HCT116 (cell line): ENCODE measurements around the gene AMOTL2. TPM values are rescaled to one million over a fixed set of nuclear protein-coding genes. Genes with fewer than 3 reads are reported as not detected.

Experiments used
- ATAC-seq: fragments of 200-7000 bp; cut with Tn5 transposase; 2 replicates; pipeline ENCODE4 v1.9.1; 2020; ENCODE audit warnings: mild to moderate bottlenecking, moderate library complexity
- BruUV-seq: library from RNA; stranded (reverse); fragments of 400-500 nt; replicated peaks from 2 replicates; lab custom pipeline; 2021; lab: Mats Ljungman, UMichigan
- CTCF ChIA-PET: fragments of 300-600 bp; sonication (Branson Sonifier 250); formaldehyde crosslinking; loops from one replicate; lab custom pipeline; 2021; ENCODE audit warnings: antibody characterized with exemption; lab: Charles Lee
- POLR2A ChIA-PET: fragments of 300-600, 350-600 bp; sonication (Branson Sonifier 250); formaldehyde crosslinking; loops from one replicate; lab custom pipeline; 2021; ENCODE audit warnings: antibody characterized with exemption; lab: Charles Lee
- RAD21 ChIA-PET, 2 experiments: fragments of 300-600 bp; sonication (Branson Sonifier 250); formaldehyde crosslinking; loops; one replicate each; lab custom pipeline; 2023; ENCODE audit warnings: low total read pairs in 2 of 2; ENCODE audit not compliant: uncharacterized antibody in 2 of 2, unreplicated experiment in 2 of 2, low non-redundant PET in 1 of 2; lab: Charles Lee
- DNase-seq: peaks from one replicate; pipeline ENCODE4 v3.0.0-alpha.2; 2010; ENCODE audit warnings: low read depth, low spot score
- H2AFZ ChIP-seq: fragments of 200-600 bp; shearing (Covaris generic), sonication (generic); 2 replicates; pipeline ENCODE4 v1.6.1; 2017; ENCODE audit warnings: low read depth, mixed run types, mixed read lengths, antibody characterized with exemption, low read length; ENCODE audit not compliant: poor library complexity, severe bottlenecking
- H3K27ac ChIP-seq: 2 replicates; pipeline ENCODE4 v1.5.1; 2012; ENCODE audit warnings: low read depth, low read length
- H3K27me3 ChIP-seq: fragments of 200-600 bp; sonication (generic); 2 replicates; pipeline ENCODE4 v1.6.1; 2016; ENCODE audit warnings: mixed run types, low read length, mixed read lengths; ENCODE audit not compliant: insufficient read depth
- H3K36me3 ChIP-seq, 2 experiments: fragments of 200-500 bp in 1 of 2; fragments of 200-600 bp in 1 of 2; sonication (Bioruptor generic) in 1 of 2; sonication (generic) in 1 of 2; 2 replicates each; pipeline versions ENCODE4 v1.5.1 to v1.6.1; 2014 to 2016; ENCODE audit warnings: low read length in 2 of 2, inconsistent platforms in 1 of 2, mixed read lengths in 1 of 2, mixed run types in 1 of 2; ENCODE audit not compliant: insufficient read depth in 2 of 2, control insufficient read depth in 1 of 2
- H3K4me1 ChIP-seq, 2 experiments: fragments of 200-600 bp in 1 of 2; sonication (generic) in 1 of 2; 2 replicates each; pipeline versions ENCODE4 v1.5.1 to v1.6.1; 2012 to 2017; ENCODE audit warnings: low read length in 2 of 2, inconsistent platforms in 1 of 2, mild to moderate bottlenecking in 1 of 2, mixed read lengths in 1 of 2, mixed run types in 1 of 2, moderate library complexity in 1 of 2; ENCODE audit not compliant: insufficient read depth in 2 of 2, control insufficient read depth in 1 of 2
- H3K4me2 ChIP-seq: fragments of 200-600 bp; sonication (generic); 2 replicates; pipeline ENCODE4 v1.6.1; 2017; ENCODE audit warnings: mixed run types, low read length, mixed read lengths
- H3K4me3 ChIP-seq, 2 experiments: fragments of 200-600 bp in 1 of 2; sonication (generic) in 1 of 2; replicated peaks in 1 of 2; 2 replicates each; pipeline ENCODE4 v1.5.1; 2011 to 2016; ENCODE audit warnings: low read length in 2 of 2, control low read depth in 1 of 2, low read depth in 1 of 2, mild to moderate bottlenecking in 1 of 2, mixed read lengths in 1 of 2, mixed run types in 1 of 2
- H3K79me2 ChIP-seq: fragments of 200-600 bp; sonication (generic); 2 replicates; pipeline ENCODE4 v1.6.1; 2017; ENCODE audit warnings: mild to moderate bottlenecking, mixed run types, low read length, moderate library complexity, mixed read lengths; ENCODE audit not compliant: insufficient read depth
- H3K9ac ChIP-seq: fragments of 200-600 bp; sonication (generic); 2 replicates; pipeline ENCODE4 v1.6.1; 2016; ENCODE audit warnings: low read length, mixed read lengths
- H3K9me2 ChIP-seq: fragments of 200-600 bp; sonication (generic), shearing (Covaris generic); 2 replicates; pipeline ENCODE4 v1.6.1; 2017; ENCODE audit warnings: mixed run types, mild to moderate bottlenecking, moderate library complexity; ENCODE audit not compliant: insufficient read depth
- H3K9me3 ChIP-seq, 2 experiments: fragments of 200-500 bp in 1 of 2; fragments of 200-600 bp in 1 of 2; sonication (Bioruptor generic) in 1 of 2; sonication (generic) in 1 of 2; 2 replicates each; pipeline ENCODE4 v1.6.1; 2014 to 2017; ENCODE audit warnings: low read length in 2 of 2, mixed read lengths in 2 of 2, inconsistent platforms in 1 of 2, low read depth in 1 of 2, mild to moderate bottlenecking in 1 of 2, mixed run types in 1 of 2, moderate library complexity in 1 of 2; ENCODE audit not compliant: control insufficient read depth in 1 of 2, insufficient read depth in 1 of 2
- H4K20me1 ChIP-seq: fragments of 200-600 bp; sonication (generic), shearing (Covaris generic); 2 replicates; pipeline ENCODE4 v1.6.1; 2017; ENCODE audit warnings: mixed run types, mild to moderate bottlenecking, moderate library complexity; ENCODE audit not compliant: insufficient read depth
- EGR1 ChIP-seq: IDR thresholded peaks from 2 replicates; pipeline ENCODE4 v1.6.1; 2012; ENCODE audit warnings: low read depth
- ELF1 ChIP-seq: IDR thresholded peaks from 2 replicates; pipeline ENCODE4 v1.6.1; 2012; ENCODE audit warnings: low read depth, borderline replicate concordance
- EZH2 ChIP-seq: fragments of 200-600 bp; sonication (generic); IDR thresholded peaks from 2 replicates; pipeline ENCODE4 v1.6.1; 2017; ENCODE audit warnings: antibody characterized with exemption, mixed run types
- EZH2phosphoT487 ChIP-seq: fragments of 200-600 bp; IDR thresholded peaks from 2 replicates; pipeline ENCODE4 v1.6.1; 2018; ENCODE audit warnings: antibody characterized with exemption, borderline replicate concordance
- POLR2AphosphoS5 ChIP-seq: IDR thresholded peaks from 2 replicates; pipeline ENCODE4 v1.6.1; 2011; ENCODE audit warnings: mild to moderate bottlenecking, low read depth, low read length, moderate library complexity
- TCF7L2 ChIP-seq: IDR thresholded peaks from 2 replicates; pipeline ENCODE4 v1.7.0; 2011; ENCODE audit warnings: borderline replicate concordance, inconsistent platforms; ENCODE audit not compliant: insufficient read depth, insufficient read length; ENCODE audit errors: extremely low read depth
- ZBTB33 ChIP-seq: IDR thresholded peaks from 2 replicates; pipeline ENCODE4 v1.6.1; 2011; ENCODE audit warnings: mild to moderate bottlenecking, low read length, moderate library complexity; ENCODE audit not compliant: insufficient replicate concordance; ENCODE audit errors: extremely low read depth
- intact Hi-C: fragments of 100-400 bp; cut with micrococcal nuclease; formaldehyde crosslinking; loops from 2 replicates; pipeline ENCODE4 v1.10.0; 2022
- total RNA-seq: library from RNA; stranded (reverse); gene quantifications from one replicate; pipeline ENCODE4 v1.2.1, GENCODE V29; 2021; ENCODE audit not compliant: unreplicated experiment

AMOTL2 gene
- total RNA-seq, 1 experiment from 2014 or later, result 54.0 TPM

DNA sequence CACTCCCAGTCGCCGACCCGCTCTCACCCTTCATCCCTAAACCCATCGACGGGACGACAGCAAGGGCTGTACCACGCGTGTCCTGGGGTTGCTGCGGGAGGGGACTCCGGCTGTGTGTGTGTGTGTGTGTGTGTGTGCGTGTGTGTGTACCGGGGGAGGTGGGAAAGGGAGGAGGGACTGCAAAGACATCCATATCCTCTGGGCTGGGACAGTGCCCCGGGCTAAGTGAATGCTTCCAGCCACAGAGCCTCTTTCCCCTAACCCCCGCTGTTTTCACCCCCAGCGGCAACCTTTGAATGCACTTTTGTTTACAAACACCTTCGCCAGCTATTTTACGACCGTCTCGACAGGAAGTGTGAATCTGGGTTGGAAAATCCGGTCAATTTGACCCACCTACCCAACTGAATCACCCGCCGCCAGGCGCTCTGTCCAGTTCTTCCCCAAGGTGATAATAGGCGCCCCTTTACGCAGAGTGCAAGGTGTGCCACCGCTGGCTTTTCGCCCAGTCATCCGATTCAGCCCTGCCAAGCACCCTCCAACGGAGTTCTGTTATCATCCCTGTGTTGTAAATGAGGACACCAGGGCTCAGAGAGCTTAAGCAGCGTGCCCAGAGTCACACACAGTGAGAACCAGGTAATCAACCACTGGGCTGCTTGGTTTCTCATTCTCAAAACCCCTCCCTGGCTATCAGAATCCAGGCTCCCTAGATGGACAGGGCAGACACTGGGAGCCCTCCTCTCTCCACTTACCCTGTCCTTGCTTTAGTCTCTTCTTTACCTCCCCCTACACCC lies 739 bp upstream of the AMOTL2 start:
- TF ChIP-seq EGR1, result no peak
- no peak for TF ChIP-seq EZH2
- TF ChIP-seq ELF1, result no peak
- TF ChIP-seq EZH2phosphoT487, result no peak
- TF ChIP-seq POLR2AphosphoS5, result no peak
- TF ChIP-seq ZBTB33, result no peak
- peak; percentile 89 for TF ChIP-seq TCF7L2
- TF ChIP-seq, all 23 proteins: peak for 1
- Histone ChIP-seq H3K27ac (peak overlapping the region; percentile 98), H4K20me1 (peaks cover 9% of the 10 kb centered on the region; the same call in 1 of the 2 replicates), H2AFZ (peak overlapping the region; percentile 73), H3K9me3 (no peaks in the 10 kb centered on the region), H3K4me3 (peak overlapping the region; percentile 57 to 92), H3K79me2 (peaks cover 42% of the 10 kb centered on the region), H3K4me1 (peaks cover 40 to 71% of the 10 kb centered on the region in 2 experiments), H3K9ac (peak overlapping the region; percentile 98), H3K9me2 (no peaks in the 10 kb centered on the region), H3K27me3 (no peaks in the 10 kb centered on the region), H3K4me2 (peak overlapping the region; percentile 99), H3K36me3 (peaks cover 8 to 20% of the 10 kb centered on the region in 2 experiments; a peak in 3 of 4 replicates)
- ChIA-PET POLR2A (interaction anchor here (0.7 to 3.3 kb wide), 4 partner anchors 10 to 102 kb away, joined by 3 to 30 read pairs (median 6); no protein-coding TSS in a partner anchor), RAD21 (interaction anchor here (1.0 to 1.6 kb wide), 3 partner anchors 11 to 62 kb away, joined by 3 to 7 read pairs (median 4); no protein-coding TSS in a partner anchor), CTCF (interaction anchor here (0.8 to 2.8 kb wide), 7 partner anchors 10 to 99 kb away, joined by 3 to 14 read pairs (median 5); no protein-coding TSS in a partner anchor)
- peak; percentile 51 for ATAC-seq
- intact Hi-C loops, result loop anchor here (5.0 to 10.0 kb wide), 2 partner anchors 97 to 160 kb away; no protein-coding TSS in a partner anchor
- BruUV-seq, result no TSS peak
- no peak for DNase-seq
